Thyroid gland (tissue), 4 donors: ENCODE measurements around the gene LSP1. TPM values are rescaled to one million over a fixed set of nuclear protein-coding genes. Genes with fewer than 3 reads are reported as not detected.

Source experiments
- DNase-seq, 2 donors: peaks; one replicate each; pipeline ENCODE4 v3.0.0-alpha.2; 2019
- H3K27ac ChIP-seq, 3 donors: fragments of 200-600 bp; sonication (generic); 1 replicate in 2 of 3; 2 replicates in 1 of 3; pipeline ENCODE4 v1.5.1; 2016 to 2019; ENCODE audit warnings: mild to moderate bottlenecking in 1 of 3, moderate library complexity in 1 of 3
- H3K27me3 ChIP-seq: fragments of 200-600 bp; sonication (generic); one replicate; pipeline ENCODE4 v1.5.1; 2019
- H3K36me3 ChIP-seq, 2 donors: fragments of 200-600 bp; sonication (generic); one replicate each; pipeline ENCODE4 v1.5.1; 2016 to 2019
- H3K4me1 ChIP-seq, 2 donors: fragments of 200-600 bp; sonication (generic); one replicate each; pipeline ENCODE4 v1.5.1; 2017 to 2019
- H3K4me3 ChIP-seq, 3 donors: fragments of 200-600 bp; sonication (generic); replicated peaks in 1 of 3; 1 replicate in 2 of 3; 2 replicates in 1 of 3; pipeline ENCODE4 v1.5.1; 2016; ENCODE audit warnings: mild to moderate bottlenecking in 1 of 3
- H3K9me3 ChIP-seq: fragments of 200-600 bp; sonication (generic); one replicate; pipeline ENCODE4 v1.5.1; 2017
- CTCF ChIP-seq, 6 experiments: fragments of 200-600 bp in 3 of 6; fragments of 450-650 bp in 3 of 6; sonication (generic) in 3 of 6; IDR thresholded peaks; one replicate each; pipeline ENCODE4 v1.5.1; 2016 to 2019; ENCODE audit warnings: antibody characterized with exemption in 6 of 6, mild to moderate bottlenecking in 2 of 6, inconsistent platforms in 1 of 6, moderate library complexity in 1 of 6
- POLR2A ChIP-seq, 2 donors: fragments of 450-650 bp; IDR thresholded peaks; one replicate each; pipeline ENCODE4 v1.6.1; 2017; ENCODE audit warnings: antibody characterized with exemption in 2 of 2, mild to moderate bottlenecking in 2 of 2, moderate library complexity in 1 of 2
- WGBS, 2 donors: methylation state at CpG; one replicate each; pipeline ENCODE4 v1.1.5; 2017; 5-methylcytosine and 5-hydroxymethylcytosine counted together
- intact Hi-C: fragments of 100-400 bp; cut with DNase I; formaldehyde crosslinking; loops from one replicate; pipeline ENCODE4 v1.15.1; 2023
- total RNA-seq, 4 donors: library from RNA; depleted of rRNA; stranded (reverse); fragments of >200 nt; gene quantifications; one replicate each; pipeline ENCODE4 v1.2.3, GENCODE V29; 2016

Gene LSP1
- total RNA-seq, 4 donors from 2014 or later = 6.7 to 26.1 (median 10.5) TPM

- no peak for DNase-seq
- Histone ChIP-seq H3K4me1 (peaks cover 3 to 4% of the 10 kb centered on the region in 2 donors), H3K9me3 (no peaks in the 10 kb centered on the region), H3K27ac (no peak overlapping the region), H3K27me3 (no peaks in the 10 kb centered on the region), H3K4me3 (no peak overlapping the region), H3K36me3 (no peaks in the 10 kb centered on the region)
- intact Hi-C loops = no loop called here
- 79 to 83% methylated on average over 12 to 24 of the region's 26 CpGs for WGBS, 2 donors
- no peak for TF ChIP-seq CTCF (IDR thresholded peaks at IDR 0.05)
- no peak for TF ChIP-seq POLR2A (IDR thresholded peaks at IDR 0.05)
Measured at GRCh38 chr11:1854949-1855885, 2.3 kb downstream of the LSP1 start.

GRCh38 chr11:1855886-1856265 lies 3.0 kb downstream of the LSP1 start:
- no peaks in the 10 kb centered on the region for H3K27me3 ChIP-seq
- peaks cover under 1 to 3% of the 10 kb centered on the region in 2 donors for H3K4me1 ChIP-seq
- H3K36me3 ChIP-seq = no peaks in the 10 kb centered on the region
- no peak for DNase-seq
- TF ChIP-seq POLR2A (IDR thresholded peaks at IDR 0.05) (no peak), CTCF (IDR thresholded peaks at IDR 0.05) (no peak)
- WGBS, 2 donors = 59 to 93% methylated on average over 3 to 8 of the region's 11 CpGs
- H3K4me3 ChIP-seq = no peak overlapping the region
- intact Hi-C loops = no loop called here
- no peaks in the 10 kb centered on the region for H3K9me3 ChIP-seq
- no peak overlapping the region for H3K27ac ChIP-seq

GRCh38 chr11:1856306-1857005 lies 3.6 kb downstream of the LSP1 start:
- intact Hi-C loops = no loop called here
- WGBS, 2 donors = 91 to 97% methylated on average over 9 to 10 of the region's 13 CpGs
- TF ChIP-seq POLR2A (IDR thresholded peaks at IDR 0.05) (no peak), CTCF (IDR thresholded peaks at IDR 0.05) (no peak)
- Histone ChIP-seq H3K36me3 (no peaks in the 10 kb centered on the region), H3K4me3 (no peak overlapping the region), H3K27ac (no peak overlapping the region), H3K27me3 (no peaks in the 10 kb centered on the region), H3K4me1 (no peaks in the 10 kb centered on the region), H3K9me3 (no peaks in the 10 kb centered on the region)
- DNase-seq = no peak

- Histone ChIP-seq H3K27ac (no peak overlapping the region), H3K27me3 (no peaks in the 10 kb centered on the region), H3K9me3 (no peaks in the 10 kb centered on the region), H3K36me3 (no peaks in the 10 kb centered on the region), H3K4me1 (no peaks in the 10 kb centered on the region), H3K4me3 (no peak overlapping the region)
- 91 to 93% methylated on average over 6 to 7 of the region's 11 CpGs for WGBS, 2 donors
- TF ChIP-seq CTCF (IDR thresholded peaks at IDR 0.05) (no peak), POLR2A (IDR thresholded peaks at IDR 0.05) (no peak)
- intact Hi-C loops = no loop called here
- DNase-seq = no peak
Measured at GRCh38 chr11:1857064-1857463, 4.2 kb downstream of the LSP1 start.

GRCh38 chr11:1858154-1858553 lies 5.3 kb downstream of the LSP1 start:
- Histone ChIP-seq H3K9me3 (no peaks in the 10 kb centered on the region), H3K27ac (no peak overlapping the region), H3K4me1 (peaks cover under 1 to 5% of the 10 kb centered on the region in 2 donors), H3K36me3 (no peaks in the 10 kb centered on the region), H3K27me3 (no peaks in the 10 kb centered on the region), H3K4me3 (no peak overlapping the region)
- 76 to 90% methylated on average over 4 to 9 of the region's 9 CpGs for WGBS, 2 donors
- DNase-seq = no peak
- TF ChIP-seq POLR2A (IDR thresholded peaks at IDR 0.05) = no peak
- no peak for TF ChIP-seq CTCF (IDR thresholded peaks at IDR 0.05)
- intact Hi-C loops = no loop called here
